Panc1 (cell line): ENCODE data around the gene SPRED3. TPM values are rescaled to one million over a fixed set of nuclear protein-coding genes. Genes with fewer than 3 reads are reported as not detected.

Source experiments
- ATAC-seq: fragments of 200-7000 bp; cut with Tn5 transposase; 2 replicates; pipeline ENCODE4 v1.9.1; 2020; ENCODE audit warnings: mild to moderate bottlenecking, moderate library complexity
- BruUV-seq: library from RNA; stranded (reverse); fragments of 400-500 nt; replicated peaks from 2 replicates; lab custom pipeline; 2021; lab: Mats Ljungman, UMichigan
- CTCF ChIA-PET: fragments of 300-600 bp; sonication (Branson Sonifier 250); formaldehyde crosslinking; loops from one replicate; lab custom pipeline; 2022; ENCODE audit warnings: antibody characterized with exemption; lab: Charles Lee
- POLR2A ChIA-PET: fragments of 300-600 bp; sonication (Branson Sonifier 250); formaldehyde crosslinking; loops from one replicate; lab custom pipeline; 2022; ENCODE audit warnings: antibody characterized with exemption; lab: Charles Lee
- DNase-seq: peaks from one replicate; pipeline ENCODE4 v3.0.0-alpha.2; 2010; ENCODE audit warnings: low read depth, low spot score
- H3K27ac ChIP-seq: 2 replicates; pipeline ENCODE4 v1.5.1; 2011; ENCODE audit warnings: mild to moderate bottlenecking, low read length, inconsistent platforms
- H3K27me3 ChIP-seq: fragments of 200-500 bp; sonication (Bioruptor generic); 2 replicates; pipeline ENCODE4 v1.6.0; 2014; ENCODE audit warnings: low read length, inconsistent platforms; ENCODE audit not compliant: control insufficient read depth, insufficient read depth
- H3K36me3 ChIP-seq: fragments of 200-500 bp; sonication (Bioruptor generic); 2 replicates; pipeline ENCODE4 v1.5.1; 2014; ENCODE audit warnings: inconsistent platforms, mild to moderate bottlenecking, low read length, moderate library complexity; ENCODE audit not compliant: control insufficient read depth, insufficient read depth
- H3K4me1 ChIP-seq: 2 replicates; pipeline ENCODE4 v1.5.1; 2011; ENCODE audit warnings: inconsistent platforms, mild to moderate bottlenecking, low read length, moderate library complexity; ENCODE audit not compliant: control insufficient read depth, insufficient read depth
- H3K4me3 ChIP-seq, 2 experiments: 2 replicates each; pipeline ENCODE4 v1.5.1; 2011 to 2012; ENCODE audit warnings: low read depth in 2 of 2, low read length in 2 of 2, mild to moderate bottlenecking in 2 of 2, inconsistent platforms in 1 of 2, moderate library complexity in 1 of 2
- H3K9me3 ChIP-seq: fragments of 200-500 bp; sonication (Bioruptor generic); 2 replicates; pipeline ENCODE4 v1.5.1; 2014; ENCODE audit warnings: low read depth, mild to moderate bottlenecking, inconsistent platforms, low read length, moderate library complexity; ENCODE audit not compliant: control insufficient read depth, insufficient read depth
- POLR2AphosphoS5 ChIP-seq: IDR thresholded peaks from 2 replicates; pipeline ENCODE4 v1.6.1; 2012; ENCODE audit warnings: mild to moderate bottlenecking, low read depth, low read length, moderate library complexity
- SIN3A ChIP-seq: IDR thresholded peaks from 2 replicates; pipeline ENCODE4 v1.6.1; 2012; ENCODE audit warnings: low read depth, mild to moderate bottlenecking, low read length, moderate library complexity, borderline replicate concordance; ENCODE audit not compliant: insufficient read depth
- TCF7L2 ChIP-seq: IDR thresholded peaks from 2 replicates; pipeline ENCODE4 v1.6.1; 2011; ENCODE audit warnings: mild to moderate bottlenecking, low read depth, low read length, inconsistent platforms
- in situ Hi-C: cut with HindIII; loops from 2 replicates; pipeline ENCODE4 v1.10.0; 2016; ENCODE audit warnings: low sequenced_read_pairs, low pct_unique_long_range_greater_than_20kb
- intact Hi-C: fragments of 100-400 bp; cut with micrococcal nuclease; formaldehyde crosslinking; loops from one replicate; pipeline ENCODE4 v1.10.0; 2022; ENCODE audit not compliant: unreplicated experiment
- total RNA-seq: library from RNA; stranded (reverse); gene quantifications from one replicate; pipeline ENCODE4 v1.2.1, GENCODE V29; 2021; ENCODE audit not compliant: unreplicated experiment
- TF ChIP-seq, protein P1 (sequence below), 2 experiments: IDR thresholded peaks; 2 replicates each; pipeline ENCODE4 v1.6.1; 2011 to 2012; ENCODE audit warnings: low read depth in 2 of 2, control low read depth in 1 of 2, low read length in 1 of 2, mild to moderate bottlenecking in 1 of 2, moderate library complexity in 1 of 2; ENCODE audit not compliant: insufficient read depth in 1 of 2
- TF ChIP-seq, protein P2 (sequence below): fragments of 450-650 bp; IDR thresholded peaks from 2 replicates; pipeline ENCODE4 v1.5.1; 2017; ENCODE audit warnings: mild to moderate bottlenecking

SPRED3 gene
- total RNA-seq, 1 experiment from 2014 or later = 3.8 TPM

DNA sequence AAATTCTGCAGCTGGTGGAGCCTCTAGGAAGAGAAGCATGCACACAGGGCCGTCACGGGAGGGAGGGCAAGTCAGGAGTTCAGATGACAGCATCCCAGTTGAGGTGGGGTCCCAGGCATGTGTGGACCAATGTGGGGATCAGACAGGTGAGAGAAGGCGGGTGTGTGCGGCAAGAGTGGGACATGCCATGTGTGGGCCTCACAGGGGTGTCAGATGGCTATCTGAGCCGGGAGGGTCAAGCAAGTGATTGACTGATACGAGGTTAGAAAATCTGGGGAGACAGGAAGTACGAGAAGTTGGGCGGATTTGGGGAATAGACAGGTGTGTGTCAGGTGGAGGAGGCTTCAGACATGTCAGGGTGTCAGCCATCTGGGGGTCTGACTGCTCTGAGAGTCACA lies 28.6 kb downstream of the SPRED3 start:
- no peak overlapping the region for H3K27ac ChIP-seq
- in situ Hi-C loops (no loop called here), intact Hi-C loops (no loop called here)
- CTCF ChIA-PET = interaction anchor here (0.6 to 1.5 kb wide), 2 partner anchors 15 to 61 kb away, joined by 3 to 4 read pairs; partner anchors contain the start of gene FAM98C
- no peaks in the 10 kb centered on the region for H3K9me3 ChIP-seq
- POLR2A ChIA-PET = no interaction called here
- no peaks in the 10 kb centered on the region for H3K27me3 ChIP-seq
- no peak for ATAC-seq
- H3K4me3 ChIP-seq = no peak overlapping the region
- H3K36me3 ChIP-seq = no peaks in the 10 kb centered on the region
- BruUV-seq = no TSS peak
- TF ChIP-seq, protein P1, sequence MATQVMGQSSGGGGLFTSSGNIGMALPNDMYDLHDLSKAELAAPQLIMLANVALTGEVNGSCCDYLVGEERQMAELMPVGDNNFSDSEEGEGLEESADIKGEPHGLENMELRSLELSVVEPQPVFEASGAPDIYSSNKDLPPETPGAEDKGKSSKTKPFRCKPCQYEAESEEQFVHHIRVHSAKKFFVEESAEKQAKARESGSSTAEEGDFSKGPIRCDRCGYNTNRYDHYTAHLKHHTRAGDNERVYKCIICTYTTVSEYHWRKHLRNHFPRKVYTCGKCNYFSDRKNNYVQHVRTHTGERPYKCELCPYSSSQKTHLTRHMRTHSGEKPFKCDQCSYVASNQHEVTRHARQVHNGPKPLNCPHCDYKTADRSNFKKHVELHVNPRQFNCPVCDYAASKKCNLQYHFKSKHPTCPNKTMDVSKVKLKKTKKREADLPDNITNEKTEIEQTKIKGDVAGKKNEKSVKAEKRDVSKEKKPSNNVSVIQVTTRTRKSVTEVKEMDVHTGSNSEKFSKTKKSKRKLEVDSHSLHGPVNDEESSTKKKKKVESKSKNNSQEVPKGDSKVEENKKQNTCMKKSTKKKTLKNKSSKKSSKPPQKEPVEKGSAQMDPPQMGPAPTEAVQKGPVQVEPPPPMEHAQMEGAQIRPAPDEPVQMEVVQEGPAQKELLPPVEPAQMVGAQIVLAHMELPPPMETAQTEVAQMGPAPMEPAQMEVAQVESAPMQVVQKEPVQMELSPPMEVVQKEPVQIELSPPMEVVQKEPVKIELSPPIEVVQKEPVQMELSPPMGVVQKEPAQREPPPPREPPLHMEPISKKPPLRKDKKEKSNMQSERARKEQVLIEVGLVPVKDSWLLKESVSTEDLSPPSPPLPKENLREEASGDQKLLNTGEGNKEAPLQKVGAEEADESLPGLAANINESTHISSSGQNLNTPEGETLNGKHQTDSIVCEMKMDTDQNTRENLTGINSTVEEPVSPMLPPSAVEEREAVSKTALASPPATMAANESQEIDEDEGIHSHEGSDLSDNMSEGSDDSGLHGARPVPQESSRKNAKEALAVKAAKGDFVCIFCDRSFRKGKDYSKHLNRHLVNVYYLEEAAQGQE (IDR thresholded peaks at IDR 0.05; ENCODE audit: insufficient read depth in 1 of 2, low read depth in 2 of 2, low read length in 1 of 2) = no peak
- DNase-seq = no peak
- no peaks in the 10 kb centered on the region for H3K4me1 ChIP-seq

DNA sequence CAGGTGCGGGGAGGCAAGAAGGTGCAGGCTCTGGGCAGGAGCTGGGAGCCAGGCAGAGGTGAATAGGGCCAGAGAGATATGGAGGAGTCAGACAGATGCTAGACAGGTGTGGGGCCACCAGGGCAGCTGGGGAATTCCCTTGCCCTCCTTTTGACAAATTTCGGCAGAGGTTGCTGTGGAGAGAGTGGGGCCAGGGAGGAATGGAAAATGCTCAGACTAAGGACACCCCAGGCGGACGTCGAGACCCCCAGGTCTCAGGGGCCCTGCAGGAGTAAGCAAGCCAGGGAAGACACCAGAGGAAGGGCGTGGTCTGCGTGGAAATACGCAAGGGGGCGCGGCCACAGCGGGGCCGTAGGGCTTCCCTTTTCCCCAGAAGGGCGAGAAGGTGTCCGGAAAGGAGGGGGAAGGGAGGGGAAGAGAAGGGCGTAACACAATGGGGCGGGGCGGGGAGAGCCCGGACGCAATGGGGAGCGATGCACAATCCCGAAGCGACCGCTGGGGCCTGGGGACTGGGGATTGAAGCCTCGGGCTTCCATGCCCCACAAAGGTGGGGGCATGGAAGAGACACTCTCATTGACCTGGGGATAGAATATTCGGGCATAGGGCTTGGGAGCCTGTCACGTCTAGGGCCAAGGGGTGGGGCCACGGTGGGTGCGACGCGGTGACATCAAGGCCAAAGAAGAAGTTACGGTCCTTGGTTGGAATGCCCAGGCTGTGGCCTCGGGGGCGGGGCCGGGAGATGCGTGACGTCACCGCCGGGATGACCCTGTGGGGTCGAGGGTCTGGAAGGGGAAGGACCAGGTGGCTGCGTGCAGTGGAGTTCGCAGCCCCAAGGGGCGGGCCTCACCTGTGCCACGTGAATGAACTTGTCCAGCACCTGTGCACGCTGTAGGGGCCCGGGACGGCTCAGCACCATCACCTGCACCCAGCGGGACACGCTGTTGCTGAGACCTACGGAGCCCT lies 29.3 kb downstream of the SPRED3 start:
- ChIA-PET POLR2A (no interaction called here), CTCF (interaction anchor here (0.6 to 1.5 kb wide), 2 partner anchors 15 to 60 kb away, joined by 3 to 4 read pairs; partner anchors contain the start of gene FAM98C)
- Histone ChIP-seq H3K27ac (no peak overlapping the region), H3K27me3 (no peaks in the 10 kb centered on the region), H3K9me3 (no peaks in the 10 kb centered on the region), H3K4me1 (no peaks in the 10 kb centered on the region), H3K4me3 (peak overlapping the region; percentile 25 to 51), H3K36me3 (no peaks in the 10 kb centered on the region)
- intact Hi-C loops = no loop called here
- ATAC-seq (peak; percentile 66), DNase-seq (no peak)
- no TSS peak for BruUV-seq
- in situ Hi-C loops = no loop called here
- TF ChIP-seq POLR2AphosphoS5 = no peak
- peak; percentile 67; the same call in 1 of the 2 replicates for TF ChIP-seq TCF7L2

DNA sequence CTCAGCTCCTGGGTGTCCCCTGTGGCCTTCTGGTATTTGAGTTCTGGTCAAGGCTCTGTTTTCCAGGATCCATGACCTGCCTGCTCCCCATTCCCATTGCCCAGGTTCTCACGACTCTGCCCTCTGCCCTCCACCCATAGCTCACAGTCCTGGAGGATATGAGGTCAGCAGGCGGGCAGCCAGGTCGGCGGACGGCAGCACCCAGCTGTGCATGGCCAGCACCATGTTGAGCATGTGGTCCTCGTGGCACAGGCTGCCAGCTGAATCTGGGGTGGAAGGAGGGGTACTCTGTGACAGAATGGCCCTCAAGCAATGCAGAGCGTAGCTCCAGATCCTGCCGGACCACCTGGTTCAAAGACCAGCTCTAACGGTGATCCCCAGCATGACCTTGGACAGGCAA lies 32.4 kb downstream of the SPRED3 start:
- intact Hi-C loops = no loop called here

More for the DNA sequence above, 32.4 kb downstream of the SPRED3 start:
- no peak overlapping the region for H3K27ac ChIP-seq
- no peaks in the 10 kb centered on the region for H3K36me3 ChIP-seq
- BruUV-seq = no TSS peak
- ATAC-seq = no peak
- H3K4me1 ChIP-seq = no peaks in the 10 kb centered on the region
- H3K27me3 ChIP-seq = no peaks in the 10 kb centered on the region
- in situ Hi-C loops = no loop called here
- TF ChIP-seq POLR2AphosphoS5 (no peak), SIN3A (no peak), TCF7L2 (no peak)
- TF ChIP-seq, protein P2, sequence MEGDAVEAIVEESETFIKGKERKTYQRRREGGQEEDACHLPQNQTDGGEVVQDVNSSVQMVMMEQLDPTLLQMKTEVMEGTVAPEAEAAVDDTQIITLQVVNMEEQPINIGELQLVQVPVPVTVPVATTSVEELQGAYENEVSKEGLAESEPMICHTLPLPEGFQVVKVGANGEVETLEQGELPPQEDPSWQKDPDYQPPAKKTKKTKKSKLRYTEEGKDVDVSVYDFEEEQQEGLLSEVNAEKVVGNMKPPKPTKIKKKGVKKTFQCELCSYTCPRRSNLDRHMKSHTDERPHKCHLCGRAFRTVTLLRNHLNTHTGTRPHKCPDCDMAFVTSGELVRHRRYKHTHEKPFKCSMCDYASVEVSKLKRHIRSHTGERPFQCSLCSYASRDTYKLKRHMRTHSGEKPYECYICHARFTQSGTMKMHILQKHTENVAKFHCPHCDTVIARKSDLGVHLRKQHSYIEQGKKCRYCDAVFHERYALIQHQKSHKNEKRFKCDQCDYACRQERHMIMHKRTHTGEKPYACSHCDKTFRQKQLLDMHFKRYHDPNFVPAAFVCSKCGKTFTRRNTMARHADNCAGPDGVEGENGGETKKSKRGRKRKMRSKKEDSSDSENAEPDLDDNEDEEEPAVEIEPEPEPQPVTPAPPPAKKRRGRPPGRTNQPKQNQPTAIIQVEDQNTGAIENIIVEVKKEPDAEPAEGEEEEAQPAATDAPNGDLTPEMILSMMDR = no peak
- TF ChIP-seq, protein P1 (IDR thresholded peaks at IDR 0.05; ENCODE audit: insufficient read depth in 1 of 2, low read depth in 2 of 2, low read length in 1 of 2) = no peak
- DNase-seq = no peak
- H3K9me3 ChIP-seq = no peaks in the 10 kb centered on the region
- POLR2A ChIA-PET = no interaction called here
- H3K4me3 ChIP-seq = no peak overlapping the region
- CTCF ChIA-PET = interaction anchor here (0.6 to 1.0 kb wide), 2 partner anchors 58 to 180 kb away, joined by 3 to 4 read pairs; no protein-coding TSS in a partner anchor
